Measurements from ENCODE around the gene DENND2D.

DENND2D gene

DNA sequence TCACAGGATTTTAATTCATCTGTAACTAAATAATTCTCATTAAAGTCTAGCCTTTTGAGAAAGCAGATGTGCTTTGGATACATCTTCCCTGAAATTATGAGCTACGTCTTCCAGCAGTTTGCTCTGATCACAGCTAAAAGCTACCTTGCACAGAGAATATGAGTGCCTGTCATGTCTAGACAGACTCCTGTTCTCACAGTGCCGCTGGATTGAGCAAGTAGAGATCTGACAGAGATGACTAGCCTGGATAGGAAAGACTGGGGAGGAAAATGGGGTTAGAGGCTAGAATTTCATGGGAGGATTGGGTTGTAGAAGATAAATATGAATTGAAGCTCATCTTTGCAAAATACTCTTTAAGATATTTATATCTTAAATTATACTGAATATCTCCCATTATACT lies 36.3 kb downstream of the DENND2D start:
- DNase-seq (ENCODE audit: extremely low read depth, low read depth), result no peak
- TF ChIP-seq, protein P1, sequence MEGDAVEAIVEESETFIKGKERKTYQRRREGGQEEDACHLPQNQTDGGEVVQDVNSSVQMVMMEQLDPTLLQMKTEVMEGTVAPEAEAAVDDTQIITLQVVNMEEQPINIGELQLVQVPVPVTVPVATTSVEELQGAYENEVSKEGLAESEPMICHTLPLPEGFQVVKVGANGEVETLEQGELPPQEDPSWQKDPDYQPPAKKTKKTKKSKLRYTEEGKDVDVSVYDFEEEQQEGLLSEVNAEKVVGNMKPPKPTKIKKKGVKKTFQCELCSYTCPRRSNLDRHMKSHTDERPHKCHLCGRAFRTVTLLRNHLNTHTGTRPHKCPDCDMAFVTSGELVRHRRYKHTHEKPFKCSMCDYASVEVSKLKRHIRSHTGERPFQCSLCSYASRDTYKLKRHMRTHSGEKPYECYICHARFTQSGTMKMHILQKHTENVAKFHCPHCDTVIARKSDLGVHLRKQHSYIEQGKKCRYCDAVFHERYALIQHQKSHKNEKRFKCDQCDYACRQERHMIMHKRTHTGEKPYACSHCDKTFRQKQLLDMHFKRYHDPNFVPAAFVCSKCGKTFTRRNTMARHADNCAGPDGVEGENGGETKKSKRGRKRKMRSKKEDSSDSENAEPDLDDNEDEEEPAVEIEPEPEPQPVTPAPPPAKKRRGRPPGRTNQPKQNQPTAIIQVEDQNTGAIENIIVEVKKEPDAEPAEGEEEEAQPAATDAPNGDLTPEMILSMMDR (IDR thresholded peaks at IDR 0.05; ENCODE audit: low read depth, low read length), result no peak

DNA sequence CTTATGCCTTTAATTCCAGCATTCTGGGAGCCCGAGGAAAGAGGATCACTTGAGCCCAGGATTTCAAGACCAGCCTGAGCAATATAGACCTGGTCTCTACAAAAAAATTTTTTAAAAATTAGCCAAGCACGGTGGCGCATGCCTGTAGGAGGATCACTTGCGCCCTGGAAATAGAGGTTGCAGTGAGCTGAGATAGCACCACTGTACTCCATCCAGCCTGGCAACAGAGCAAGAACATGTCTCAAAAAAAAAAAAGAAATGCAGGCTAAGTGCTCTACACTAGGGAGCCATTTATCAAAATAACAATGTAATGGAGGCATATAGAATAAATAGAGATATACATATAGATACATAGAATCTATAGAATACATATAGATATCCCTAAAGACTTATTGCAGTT lies 37.1 kb downstream of the DENND2D start:
- no peak for DNase-seq (ENCODE audit: extremely low read depth, low read depth)
- TF ChIP-seq, protein P1 (IDR thresholded peaks at IDR 0.05; ENCODE audit: low read depth, low read length), result no peak

DNA sequence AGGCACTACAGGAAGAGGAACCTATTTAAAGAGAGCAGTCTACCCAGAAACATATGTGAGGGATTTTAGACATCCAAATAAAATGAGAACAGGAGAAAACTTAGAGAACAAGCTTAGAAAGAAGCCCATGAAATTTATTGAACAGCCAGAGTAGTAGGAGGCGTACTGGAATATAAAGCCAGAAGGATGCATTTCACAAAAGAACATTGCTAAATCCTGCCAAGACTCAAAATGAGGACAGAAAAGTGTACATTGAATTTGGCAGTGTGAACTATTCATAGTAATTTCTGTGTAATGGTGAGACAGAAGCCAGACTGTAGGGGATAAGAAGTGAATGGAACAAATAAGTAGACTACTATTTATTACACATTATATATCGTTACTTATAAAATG lies 38.0 kb downstream of the DENND2D start:
- TF ChIP-seq, protein P1 (IDR thresholded peaks at IDR 0.05; ENCODE audit: low read depth, low read length), result no peak
- no peak for DNase-seq (ENCODE audit: extremely low read depth, low read depth)

DNA sequence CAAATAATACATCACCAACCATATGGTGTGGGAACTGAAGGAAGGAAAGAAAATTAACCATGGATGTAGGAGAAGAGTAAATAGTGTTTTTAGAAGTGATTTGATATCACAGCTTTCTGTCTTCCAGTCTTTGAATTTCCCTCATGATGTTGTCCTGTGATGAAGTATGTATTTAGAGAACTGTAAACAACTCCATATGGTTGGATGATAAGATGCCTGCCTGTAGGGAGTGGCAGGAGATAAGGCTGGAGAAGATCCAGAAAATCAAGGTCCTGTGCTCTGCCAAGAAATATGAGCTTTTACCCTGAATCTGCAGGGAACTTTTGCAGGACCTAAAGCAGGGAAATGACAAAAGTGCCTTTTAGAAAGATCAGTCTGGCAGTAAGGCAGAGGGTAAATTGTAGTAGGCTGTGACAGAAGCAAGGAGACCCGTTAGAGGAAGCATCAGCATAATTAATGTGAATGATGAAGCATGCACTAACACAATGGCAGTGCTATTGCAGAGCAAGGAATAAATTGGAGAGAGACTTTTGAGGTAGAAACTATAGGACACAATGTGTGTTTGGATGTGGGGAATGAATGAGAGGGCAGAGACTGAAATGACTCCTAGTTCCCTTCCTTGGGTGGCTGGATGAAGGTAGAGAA lies 38.5 kb downstream of the DENND2D start:
- TF ChIP-seq, protein P1 (IDR thresholded peaks at IDR 0.05; ENCODE audit: low read depth, low read length), result no peak
- DNase-seq (ENCODE audit: extremely low read depth, low read depth), result no peak

DNA sequence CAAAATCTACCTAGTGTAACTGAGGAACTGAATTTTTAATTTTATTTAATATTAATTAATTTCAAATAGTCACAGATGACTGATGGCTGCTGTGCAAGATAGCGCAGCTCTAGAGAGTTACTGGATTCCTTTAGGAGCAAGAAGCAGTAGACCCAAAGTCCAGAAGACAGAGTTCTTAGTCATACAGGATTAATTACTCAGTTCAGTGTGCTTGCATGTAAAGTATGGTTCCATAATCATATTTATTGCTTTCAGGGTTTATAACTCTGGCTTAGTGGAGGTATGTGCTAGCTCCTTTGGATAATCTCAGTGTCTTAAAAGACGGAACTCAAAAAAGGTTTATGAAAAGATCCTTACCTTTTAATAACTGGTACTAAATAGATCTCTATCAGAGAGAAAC lies 43.0 kb downstream of the DENND2D start:
- no peak for DNase-seq (ENCODE audit: extremely low read depth, low read depth)
- TF ChIP-seq, protein P1 (IDR thresholded peaks at IDR 0.05; ENCODE audit: low read depth, low read length), result no peak

DNA sequence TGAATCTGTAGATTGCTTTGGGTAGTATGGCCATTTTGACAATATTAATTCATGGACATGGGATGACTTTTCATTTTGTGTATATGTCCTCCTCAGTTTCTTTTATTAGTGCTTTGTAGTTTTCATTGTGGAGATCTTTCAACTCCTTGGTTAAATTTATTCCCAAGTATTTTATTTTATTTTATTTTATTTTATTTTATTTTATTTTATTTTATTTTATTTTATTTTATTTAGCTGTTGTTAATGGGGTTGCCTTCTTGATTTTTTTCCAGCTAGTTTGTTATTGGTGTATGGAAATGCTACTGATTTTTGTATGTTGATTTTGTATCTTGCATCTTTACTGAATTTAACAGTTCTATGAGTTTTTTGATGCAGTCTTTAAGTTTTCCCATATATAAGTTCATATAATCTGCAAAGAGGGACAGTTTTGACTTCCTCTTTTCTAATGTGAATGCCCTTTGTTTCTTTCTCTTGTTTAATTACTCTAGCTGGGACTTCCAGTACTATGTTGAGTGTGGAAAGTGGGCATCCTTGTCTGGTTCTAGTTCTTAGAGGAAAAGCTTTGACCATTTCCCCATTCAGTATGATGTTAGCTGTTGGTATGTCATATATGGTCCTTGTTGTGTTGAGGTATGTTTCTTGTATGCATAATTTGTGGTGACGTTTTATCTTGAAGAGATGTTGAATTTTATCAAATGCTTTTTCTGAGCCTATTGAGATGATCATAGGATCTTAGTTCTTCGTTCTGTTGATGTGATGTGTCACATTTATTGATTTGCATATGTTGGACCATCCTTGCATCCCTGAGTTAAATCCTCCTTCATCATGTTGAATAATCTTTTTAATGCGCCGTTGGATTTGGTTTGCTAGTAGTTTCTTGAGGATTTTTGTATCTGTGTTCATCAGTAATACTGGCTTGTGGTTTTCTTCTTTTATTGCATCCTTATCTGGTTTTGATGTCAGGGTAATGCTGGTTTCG lies 46.1 kb downstream of the DENND2D start:
- TF ChIP-seq, protein P1 (IDR thresholded peaks at IDR 0.05; ENCODE audit: low read depth, low read length), result no peak

DNA sequence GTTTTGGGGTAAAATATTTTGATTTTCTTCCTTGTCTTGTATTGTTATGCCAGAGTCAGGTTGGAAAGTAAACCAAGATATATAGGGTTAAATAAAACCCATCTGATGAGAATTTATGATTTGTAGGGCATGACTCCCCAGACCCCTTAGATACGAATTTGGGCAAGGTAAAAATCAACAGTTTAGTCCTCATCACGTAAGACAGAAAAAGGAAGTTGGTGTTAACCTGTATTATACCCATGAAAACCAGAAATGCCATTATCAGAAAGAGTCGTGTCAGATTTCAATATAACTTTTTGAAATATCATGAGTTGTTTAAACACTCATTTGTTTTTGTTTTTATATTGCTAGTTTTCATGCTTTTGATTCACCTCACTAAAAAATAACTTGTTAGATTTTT lies 48.6 kb downstream of the DENND2D start:
- TF ChIP-seq, protein P1 (IDR thresholded peaks at IDR 0.05; ENCODE audit: low read depth, low read length), result no peak
- DNase-seq (ENCODE audit: extremely low read depth, low read depth), result no peak

More for the DNA sequence above, 46.1 kb downstream of the DENND2D start:
- no peak for DNase-seq (ENCODE audit: extremely low read depth, low read depth)

All from AG09319 (cell line).